Liver (tissue), 9 donors: ENCODE results near the gene RASL11A. TPM values are rescaled to one million over a fixed set of nuclear protein-coding genes. Genes with fewer than 3 reads are reported as not detected.

Source experiments
- DNase-seq: peaks from one replicate; pipeline ENCODE4 v3.0.0-alpha.2; 2017; ENCODE audit warnings: low spot score
- H3K27ac ChIP-seq, 2 donors: one replicate each; pipeline ENCODE4 v1.7.0; 2013; ENCODE audit warnings: inconsistent platforms in 2 of 2, low read length in 2 of 2, control low read depth in 1 of 2, low read depth in 1 of 2, mild to moderate bottlenecking in 1 of 2
- H3K27me3 ChIP-seq, 4 donors: one replicate each; pipeline versions ENCODE4 v1.6.1 to v1.7.0; 2013; ENCODE audit warnings: low read length in 3 of 4, inconsistent platforms in 1 of 4, mild to moderate bottlenecking in 1 of 4, moderate library complexity in 1 of 4; ENCODE audit not compliant: control insufficient read depth in 4 of 4, insufficient read depth in 4 of 4
- H3K36me3 ChIP-seq, 4 donors: one replicate each; pipeline versions ENCODE4 v1.6.1 to v1.7.0; 2013; ENCODE audit warnings: low read length in 3 of 4, mild to moderate bottlenecking in 3 of 4, low read depth in 1 of 4, moderate library complexity in 1 of 4; ENCODE audit not compliant: control insufficient read depth in 4 of 4, insufficient read depth in 3 of 4
- H3K4me1 ChIP-seq, 4 donors: one replicate each; pipeline versions ENCODE4 v1.6.1 to v1.7.0; 2013; ENCODE audit warnings: low read length in 3 of 4, mild to moderate bottlenecking in 3 of 4, moderate library complexity in 1 of 4; ENCODE audit not compliant: control insufficient read depth in 4 of 4, insufficient read depth in 4 of 4
- H3K4me3 ChIP-seq, 3 donors: one replicate each; pipeline versions ENCODE4 v1.6.1 to v1.7.0; 2013; ENCODE audit warnings: low read length in 3 of 3, control low read depth in 1 of 3, low read depth in 1 of 3, mild to moderate bottlenecking in 1 of 3
- H3K9ac ChIP-seq, 2 donors: one replicate each; pipeline ENCODE4 v1.7.0; 2013; ENCODE audit warnings: low read length in 2 of 2, mild to moderate bottlenecking in 2 of 2, moderate library complexity in 2 of 2, control low read depth in 1 of 2, low read depth in 1 of 2
- H3K9me3 ChIP-seq, 4 donors: one replicate each; pipeline versions ENCODE4 v1.6.1 to v1.7.0; 2013; ENCODE audit warnings: low read length in 3 of 4; ENCODE audit not compliant: control insufficient read depth in 4 of 4
- ATF3 ChIP-seq: IDR thresholded peaks from 2 replicates; pipeline ENCODE4 v1.6.1; 2016; ENCODE audit warnings: antibody characterized with exemption
- FOXA1 ChIP-seq: IDR thresholded peaks from 2 replicates; pipeline ENCODE4 v1.6.1; 2016; ENCODE audit warnings: antibody characterized with exemption
- FOXA2 ChIP-seq: IDR thresholded peaks from 2 replicates; pipeline ENCODE4 v1.6.1; 2016; ENCODE audit warnings: antibody characterized with exemption
- GABPA ChIP-seq, 2 donors: IDR thresholded peaks in 1 of 2; conservative IDR thresholded peaks in 1 of 2; 2 replicates each; pipeline ENCODE4 v1.6.1; 2016; ENCODE audit warnings: antibody characterized with exemption in 2 of 2, mild to moderate bottlenecking in 1 of 2, moderate library complexity in 1 of 2
- HNF4G ChIP-seq: IDR thresholded peaks from 2 replicates; pipeline ENCODE4 v1.6.1; 2016; ENCODE audit warnings: antibody characterized with exemption
- JUND ChIP-seq, 2 donors: IDR thresholded peaks; 2 replicates each; pipeline ENCODE4 v1.6.1; 2016; ENCODE audit warnings: antibody characterized with exemption in 2 of 2
- MAX ChIP-seq: IDR thresholded peaks from 2 replicates; pipeline ENCODE4 v1.6.1; 2016; ENCODE audit warnings: antibody characterized with exemption
- NR2F2 ChIP-seq: IDR thresholded peaks from 2 replicates; pipeline ENCODE4 v1.6.1; 2016; ENCODE audit warnings: antibody characterized with exemption
- REST ChIP-seq: IDR thresholded peaks from 2 replicates; pipeline ENCODE4 v1.6.1; 2016; ENCODE audit warnings: antibody characterized with exemption, mild to moderate bottlenecking
- RXRA ChIP-seq, 2 donors: IDR thresholded peaks; 2 replicates each; pipeline ENCODE4 v1.6.1; 2017 to 2018; ENCODE audit warnings: antibody characterized with exemption in 2 of 2, mild to moderate bottlenecking in 1 of 2
- SP1 ChIP-seq: IDR thresholded peaks from 2 replicates; pipeline ENCODE4 v1.6.1; 2018; ENCODE audit warnings: antibody characterized with exemption, mild to moderate bottlenecking
- TAF1 ChIP-seq: conservative IDR thresholded peaks from 2 replicates; pipeline ENCODE4 v1.6.1; 2016; ENCODE audit warnings: antibody characterized with exemption, mild to moderate bottlenecking
- ZBTB33 ChIP-seq: IDR thresholded peaks from 2 replicates; pipeline ENCODE4 v1.6.1; 2016; ENCODE audit warnings: antibody characterized with exemption
- WGBS: extraction: QIAGEN DNeasy Blood & Tissue Kit; methylation state at CpG from one replicate; pipeline ENCODE4 v1.1.7; 2013; 5-methylcytosine and 5-hydroxymethylcytosine counted together
- polyA plus RNA-seq, 2 donors: library from polyadenylated mRNA; stranded (reverse) in 1 of 2; unstranded in 1 of 2; fragments of 200-250 nt in 1 of 2; fragments of >200 nt in 1 of 2; fragmentation: Nextera tagmentation in 1 of 2; extraction: Ambion mirVana in 1 of 2; gene quantifications; one replicate each; pipeline versions ENCODE4 v1.2.1 to v1.2.3, GENCODE V29; 2013 to 2015
- total RNA-seq, 2 donors: library from RNA; depleted of rRNA; stranded (reverse); fragments of >200 nt; gene quantifications; one replicate each; pipeline ENCODE4 v1.2.3, GENCODE V29; 2014
- donor health status: healthy.
- donor health status: healthy.
- donor health status: healthy.
- donor health status: healthy.
- donor health status: healthy.

Gene RASL11A
- total and polyA plus RNA-seq, 4 donors: 2.5 to 5.6 (median 4.0) TPM

GRCh38 chr13:27264181-27264580 is 6.4 kb upstream of the RASL11A start:
- no peak for DNase-seq
- Histone ChIP-seq H3K27ac (no peak overlapping the region), H3K4me3 (no peak overlapping the region), H3K36me3 (peaks cover 0 to under 1% (median 0%) of the 10 kb centered on the region in 4 donors), H3K4me1 (peaks cover 0 to 2% (median under 1%) of the 10 kb centered on the region in 4 donors), H3K9me3 (no peaks in the 10 kb centered on the region), H3K27me3 (no peaks in the 10 kb centered on the region), H3K9ac (no peak overlapping the region)
- WGBS: 78% methylated on average over 5 of the region's 5 CpGs
- TF ChIP-seq JUND (IDR thresholded peaks at IDR 0.05): no peak
- no peak for TF ChIP-seq FOXA1
- TF ChIP-seq ATF3: no peak
- TF ChIP-seq REST: no peak
- TF ChIP-seq HNF4G: no peak
- no peak for TF ChIP-seq TAF1
- no peak for TF ChIP-seq MAX
- TF ChIP-seq SP1: no peak
- TF ChIP-seq FOXA2: no peak
- no peak for TF ChIP-seq ZBTB33
- no peak for TF ChIP-seq RXRA (IDR thresholded peaks at IDR 0.05)

GRCh38 chr13:27264648-27265047 is 6.0 kb upstream of the RASL11A start:
- WGBS: 55% methylated on average over 1 of the region's 1 CpG
- H3K36me3 ChIP-seq: no peaks in the 10 kb centered on the region
- H3K27me3 ChIP-seq: no peaks in the 10 kb centered on the region
- H3K4me3 ChIP-seq: no peak overlapping the region
- H3K9me3 ChIP-seq: no peaks in the 10 kb centered on the region
- H3K4me1 ChIP-seq: peaks cover 0 to 2% (median under 1%) of the 10 kb centered on the region in 4 donors
- DNase-seq: no peak
- H3K27ac ChIP-seq: no peak overlapping the region
- no peak overlapping the region for H3K9ac ChIP-seq
- TF ChIP-seq GABPA (IDR thresholded peaks at IDR 0.05 in 1 of 2, conservative IDR thresholded peaks at IDR 0.05 in 1 of 2) (no peak), NR2F2 (no peak), FOXA1 (no peak), JUND (IDR thresholded peaks at IDR 0.05) (no peak), RXRA (IDR thresholded peaks at IDR 0.05) (no peak), MAX (no peak)
